NCI-H187 (cell line): ENCODE data around the gene PPP1R13B.

Experiments used
- DNase-seq, 2 experiments: peaks; one replicate each; lab custom pipeline; 2025; lab: John Stamatoyannopoulos, UW

The PPP1R13B gene

GRCh38 chr14:103880348-103881267 is 33.2 kb upstream of the PPP1R13B start:
- DNase-seq = no peak

- DNase-seq = no peak
These were observed 32.4 kb upstream of the PPP1R13B start for GRCh38 chr14:103879570-103880347.

- DNase-seq = no peak
These were observed 31.8 kb upstream of the PPP1R13B start for GRCh38 chr14:103879118-103879569.

GRCh38 chr14:103878180-103878579 is 30.8 kb upstream of the PPP1R13B start:
- DNase-seq = no peak

- DNase-seq = no peak
These were observed 27.6 kb upstream of the PPP1R13B start for GRCh38 chr14:103875010-103875409.

GRCh38 chr14:103872481-103873113 is 25.2 kb upstream of the PPP1R13B start:
- DNase-seq = no peak

GRCh38 chr14:103871596-103872480 is 24.5 kb upstream of the PPP1R13B start:
- no peak for DNase-seq

- no peak for DNase-seq
These were observed 23.7 kb upstream of the PPP1R13B start for GRCh38 chr14:103870891-103871595.

- DNase-seq = no peak
These were observed 22.9 kb upstream of the PPP1R13B start for GRCh38 chr14:103870144-103870876.

- DNase-seq = no peak
These were observed 22.2 kb upstream of the PPP1R13B start for GRCh38 chr14:103869406-103870143.

GRCh38 chr14:103868242-103868897 is 21.0 kb upstream of the PPP1R13B start:
- DNase-seq = no peak

- peak in 1 of 2 experiments; percentile 48 for DNase-seq
These were observed 20.2 kb upstream of the PPP1R13B start for GRCh38 chr14:103867523-103867953.

GRCh38 chr14:103867020-103867419 is 19.6 kb upstream of the PPP1R13B start:
- no peak for DNase-seq

- no peak for DNase-seq
These were observed 15.9 kb upstream of the PPP1R13B start for GRCh38 chr14:103863245-103863644.

GRCh38 chr14:103862393-103862782 is 15.0 kb upstream of the PPP1R13B start:
- no peak for DNase-seq

- DNase-seq = no peak
These were observed 14.3 kb upstream of the PPP1R13B start for GRCh38 chr14:103861413-103862392.

- DNase-seq = no peak
These were observed 12.2 kb upstream of the PPP1R13B start for GRCh38 chr14:103859416-103860202.
